Measurements from ENCODE around the gene MYH7.
"Not testable (repeated sequence)": the region's sequence is repeated elsewhere in the genome, so short reads cannot be mapped to it uniquely, and the experiment has no call there.

MYH7 gene

DNA sequence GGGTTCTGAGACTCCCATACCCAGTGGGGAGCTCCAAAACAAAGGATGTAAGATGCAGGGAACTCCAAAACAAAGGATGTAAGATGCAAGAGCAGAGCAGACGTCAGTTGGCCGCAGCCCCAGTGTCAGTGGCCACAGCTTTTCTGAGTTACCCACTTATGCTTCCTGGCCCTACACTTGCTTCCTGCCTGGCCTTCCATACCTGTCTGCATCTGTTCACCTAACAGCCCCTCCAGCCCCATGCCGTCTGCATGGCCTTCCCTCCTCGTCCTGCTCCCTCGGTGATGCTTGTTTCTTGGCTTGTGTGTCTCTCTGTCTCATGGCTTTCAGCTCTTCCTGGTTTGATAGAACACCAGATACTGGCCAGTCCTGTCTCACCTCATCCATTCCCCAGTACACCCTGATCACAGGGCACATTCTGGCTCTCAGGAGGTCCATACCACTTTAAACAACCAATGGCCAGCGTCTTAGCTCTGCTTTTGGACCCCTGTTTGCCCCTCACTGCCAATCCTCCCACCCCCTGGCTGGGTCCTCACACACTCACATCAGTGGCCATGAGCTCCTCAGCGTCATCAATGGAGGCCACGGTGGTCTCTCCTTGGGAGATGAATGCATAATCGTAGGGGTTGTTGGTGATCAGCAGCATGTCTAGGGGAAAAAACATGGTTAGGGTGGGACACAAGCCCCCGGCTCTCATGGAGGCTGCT, 5.3 kb downstream of the MYH7 start:
- DNase-seq: no peak

DNA sequence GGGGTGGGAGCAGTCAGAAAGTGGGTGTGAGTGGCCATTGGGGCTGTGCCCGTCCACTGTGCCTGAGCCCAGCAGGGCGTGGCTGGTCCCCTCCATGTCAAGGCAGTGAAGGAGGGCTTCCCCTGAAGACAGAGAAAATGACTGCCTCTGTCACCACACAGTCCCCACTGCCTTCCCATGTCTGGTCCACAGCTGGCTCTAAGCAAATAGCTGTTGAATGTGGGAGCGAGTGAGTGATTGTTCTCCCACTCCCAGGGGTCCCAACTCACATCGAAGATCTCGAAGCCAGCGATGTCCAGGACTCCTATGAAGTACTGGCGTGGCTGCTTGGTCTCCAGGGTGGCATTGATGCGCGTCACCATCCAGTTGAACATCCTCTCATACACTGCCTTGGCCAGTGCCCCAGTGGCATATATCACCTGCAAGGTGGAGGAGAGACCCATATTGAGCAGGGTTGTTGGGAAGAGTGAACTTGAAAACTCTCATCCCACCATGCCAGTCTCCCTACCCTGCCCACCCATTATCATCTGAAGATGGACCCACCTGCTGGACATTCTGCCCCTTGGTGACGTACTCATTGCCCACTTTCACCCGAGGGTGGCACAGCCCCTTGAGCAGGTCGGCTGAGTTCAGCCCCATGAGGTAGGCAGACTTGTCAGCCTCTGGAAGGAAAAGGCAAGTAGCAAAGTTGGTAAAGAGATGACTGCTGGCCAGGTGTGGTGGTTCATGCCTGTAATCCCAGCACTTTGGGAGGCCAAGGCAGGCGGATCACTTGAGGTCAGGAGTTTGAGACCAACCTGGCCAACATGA, 6.6 kb downstream of the MYH7 start:
- no peak for DNase-seq

DNA sequence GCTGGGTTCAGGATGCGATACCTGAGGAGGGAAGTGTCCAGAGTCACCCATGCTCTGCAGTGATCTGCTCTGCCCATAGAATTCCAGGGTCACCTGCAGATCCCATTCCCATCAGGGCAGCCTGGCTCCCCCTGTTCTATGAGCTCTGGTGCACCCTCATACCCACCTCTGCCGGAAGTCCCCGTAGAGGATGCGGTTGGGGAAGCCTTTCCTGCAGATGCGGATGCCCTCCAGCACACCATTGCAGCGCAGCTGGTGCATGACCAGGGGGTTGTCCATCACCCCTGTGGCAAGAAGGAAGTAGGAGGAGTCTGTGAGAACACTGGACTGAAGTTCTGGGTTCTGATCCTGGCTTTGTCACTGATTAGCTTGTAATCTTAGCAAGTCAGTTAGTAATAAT, 9.7 kb downstream of the MYH7 start:
- not testable (repeated sequence) for DNase-seq

DNA sequence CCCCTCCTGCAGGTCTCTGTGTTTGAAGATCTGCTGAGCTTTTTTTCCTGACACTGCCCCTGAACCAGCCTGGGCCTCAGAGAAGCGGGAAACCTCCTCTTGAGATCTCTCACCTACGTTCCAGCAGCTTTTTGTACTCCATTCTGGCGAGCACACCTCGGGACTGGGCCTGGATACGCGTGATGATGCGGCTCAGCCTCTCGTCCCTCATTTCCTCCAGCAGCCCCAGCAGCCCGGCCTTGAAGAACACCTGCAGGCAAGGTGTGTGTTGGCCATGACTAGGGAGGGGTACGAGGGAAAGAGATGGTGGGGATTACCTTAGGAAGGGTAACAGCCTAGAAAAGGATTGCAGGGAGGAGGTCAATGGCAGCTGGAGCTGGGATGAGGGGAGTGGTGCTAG, 10.3 kb downstream of the MYH7 start:
- DNase-seq: no peak

DNA sequence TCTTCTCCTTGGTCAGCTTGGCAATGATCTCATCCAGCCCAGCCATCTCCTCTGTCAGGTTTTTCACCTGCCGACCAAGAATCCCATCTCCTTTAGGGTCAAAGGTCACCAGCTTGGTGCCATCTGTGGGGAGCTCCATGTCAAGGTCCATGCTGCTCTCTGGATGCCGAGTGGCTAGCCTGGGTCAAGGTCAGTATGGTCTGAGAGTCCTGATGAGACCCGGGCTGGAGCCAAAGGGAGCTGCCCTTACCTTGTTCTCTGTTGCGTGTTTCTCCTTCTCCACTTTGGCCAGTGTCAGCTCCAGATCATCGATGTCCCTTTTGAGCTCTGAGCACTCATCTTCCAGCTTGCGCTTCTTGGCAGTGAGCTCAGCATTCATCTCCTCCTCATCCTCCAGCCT, 11.8 kb downstream of the MYH7 start:
- no peak for DNase-seq

GRCh38 chr14:23421594-23421993, 13.9 kb downstream of the MYH7 start:
- no peak for DNase-seq

DNA sequence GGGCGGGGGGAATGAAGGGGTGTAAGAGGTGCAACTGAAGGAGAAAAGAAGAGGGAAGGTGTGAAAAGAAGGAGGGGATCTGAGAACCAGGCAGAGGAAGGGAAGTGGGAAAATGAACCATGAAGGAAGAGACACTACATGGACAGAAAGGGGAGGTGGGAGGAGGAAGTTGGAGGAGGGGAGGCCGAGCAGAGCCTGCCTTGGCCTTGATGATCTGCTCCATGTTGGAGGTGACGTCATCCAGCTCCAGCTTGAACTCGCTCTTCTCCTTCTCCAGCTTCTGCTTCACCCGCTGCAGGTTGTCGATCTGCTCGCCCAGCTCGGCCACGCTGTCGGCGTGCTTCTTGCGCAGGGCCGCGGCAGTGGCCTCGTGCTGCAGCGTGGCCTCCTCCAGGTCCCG, 15.8 kb downstream of the MYH7 start:
- DNase-seq: not testable (repeated sequence)

GRCh38 chr14:23418021-23418420, 17.4 kb downstream of the MYH7 start:
- no peak for DNase-seq

DNA sequence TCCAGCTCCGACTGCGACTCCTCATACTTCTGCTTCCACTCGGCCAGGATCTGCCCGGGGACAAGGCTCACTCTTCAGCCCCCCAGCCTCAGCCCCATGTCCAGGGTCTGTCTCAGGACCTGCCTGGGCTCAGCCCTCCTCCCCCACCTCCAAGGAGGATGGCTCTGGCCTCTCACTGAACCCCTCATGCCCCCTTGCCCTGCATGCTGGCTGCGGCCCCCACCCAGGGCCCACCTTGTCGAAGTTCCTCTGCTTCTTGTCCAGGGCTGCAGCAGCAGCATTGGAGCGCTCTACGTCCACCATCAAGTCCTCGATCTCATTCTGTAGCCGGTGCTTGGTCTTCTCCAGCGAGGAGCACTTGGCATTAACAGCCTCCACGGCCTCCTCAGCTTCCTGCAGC, 18.2 kb downstream of the MYH7 start:
- not testable (repeated sequence) for DNase-seq

GRCh38 chr14:23416801-23417200, 18.7 kb downstream of the MYH7 start:
- no peak for DNase-seq

- no peak for DNase-seq
Measured at GRCh38 chr14:23415821-23416778, 19.4 kb downstream of the MYH7 start.

GRCh38 chr14:23414906-23415820, 20.3 kb downstream of the MYH7 start:
- no peak for DNase-seq

DNA sequence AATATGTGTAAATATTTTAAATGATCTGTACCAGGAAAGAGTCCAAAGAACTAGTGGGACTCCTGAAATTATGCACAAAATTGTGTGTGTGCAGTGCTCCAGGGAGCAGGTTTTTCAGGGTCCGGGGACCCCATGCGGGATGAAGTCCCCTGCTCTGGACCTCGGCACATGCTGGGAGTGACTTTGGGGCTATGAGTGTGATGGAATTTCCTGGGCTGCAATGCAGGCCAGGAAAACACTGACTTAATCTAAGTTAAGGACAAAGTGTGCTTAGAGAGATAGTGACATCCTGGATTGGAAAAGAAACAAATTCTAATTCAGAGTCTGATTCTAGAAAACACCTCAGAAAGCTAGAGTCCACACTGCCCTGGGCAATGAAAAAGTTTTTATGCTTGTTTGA, 21.2 kb downstream of the MYH7 start:
- DNase-seq: no peak

DNA sequence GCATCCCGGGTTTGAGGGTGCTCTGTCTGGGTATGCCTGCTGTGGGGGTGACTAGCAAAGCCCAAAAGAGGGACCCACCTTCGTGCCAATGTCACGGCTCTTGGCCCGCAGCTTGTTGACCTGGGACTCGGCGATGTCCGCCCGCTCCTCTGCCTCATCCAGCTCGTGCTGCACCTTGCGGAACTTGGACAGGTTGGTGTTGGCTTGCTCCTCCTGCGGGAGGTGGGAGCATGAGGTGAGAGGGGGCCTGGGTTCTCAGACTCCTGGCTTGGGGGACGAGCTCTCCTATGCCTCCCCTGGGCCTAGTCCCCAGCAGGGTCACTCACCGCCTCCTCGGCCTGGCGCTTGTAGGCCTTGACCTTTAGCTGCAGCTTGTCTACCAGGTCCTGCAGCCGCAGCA, 21.8 kb downstream of the MYH7 start:
- no peak for DNase-seq

DNA sequence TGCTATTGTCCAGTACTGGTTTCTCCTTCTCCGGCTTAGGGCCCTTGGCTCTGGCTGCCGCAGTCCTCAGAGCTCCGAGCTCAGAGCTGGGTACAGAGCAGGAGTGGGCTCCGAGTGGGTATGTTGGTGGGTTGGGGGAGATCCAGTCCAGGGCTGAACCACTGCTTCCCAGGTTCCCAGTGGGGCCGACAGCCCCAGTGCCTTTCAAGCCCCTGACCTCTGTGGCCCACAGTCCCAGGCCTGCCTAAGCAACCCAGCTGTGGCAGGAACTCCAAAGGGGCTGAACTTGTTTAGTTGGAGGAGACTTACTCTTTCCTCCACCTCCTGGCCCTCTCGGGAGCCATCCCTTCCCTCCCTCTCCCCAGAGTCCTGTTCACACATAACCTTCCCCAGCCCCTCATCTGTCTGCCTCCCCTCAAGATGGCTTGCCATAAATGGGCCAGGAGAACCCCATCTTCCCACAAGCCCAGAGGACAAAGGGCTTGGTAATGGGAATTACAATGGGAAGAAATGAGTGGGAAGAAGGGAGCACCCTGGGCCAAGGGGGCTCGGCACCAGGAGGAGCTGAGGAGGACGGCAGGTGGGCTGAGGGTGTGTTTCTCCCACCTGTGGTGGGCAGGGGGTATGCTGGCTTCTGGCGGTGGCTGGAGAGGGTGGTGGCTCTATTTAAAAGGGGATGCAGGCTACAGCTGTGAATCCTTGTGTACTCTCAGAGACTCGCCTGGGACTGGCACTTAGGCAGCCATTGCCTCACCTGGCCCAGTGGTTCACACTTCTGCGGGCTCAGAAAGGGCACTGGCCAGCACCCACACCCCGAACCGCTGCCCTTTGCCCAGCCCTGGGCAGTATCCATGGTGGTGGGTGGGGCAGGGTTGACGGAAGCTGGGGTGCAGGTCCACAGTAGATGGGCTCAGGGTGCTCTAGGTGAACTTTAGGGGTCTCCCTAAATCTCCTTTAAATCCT, 23.6 kb downstream of the MYH7 start:
- no peak for DNase-seq

DNA sequence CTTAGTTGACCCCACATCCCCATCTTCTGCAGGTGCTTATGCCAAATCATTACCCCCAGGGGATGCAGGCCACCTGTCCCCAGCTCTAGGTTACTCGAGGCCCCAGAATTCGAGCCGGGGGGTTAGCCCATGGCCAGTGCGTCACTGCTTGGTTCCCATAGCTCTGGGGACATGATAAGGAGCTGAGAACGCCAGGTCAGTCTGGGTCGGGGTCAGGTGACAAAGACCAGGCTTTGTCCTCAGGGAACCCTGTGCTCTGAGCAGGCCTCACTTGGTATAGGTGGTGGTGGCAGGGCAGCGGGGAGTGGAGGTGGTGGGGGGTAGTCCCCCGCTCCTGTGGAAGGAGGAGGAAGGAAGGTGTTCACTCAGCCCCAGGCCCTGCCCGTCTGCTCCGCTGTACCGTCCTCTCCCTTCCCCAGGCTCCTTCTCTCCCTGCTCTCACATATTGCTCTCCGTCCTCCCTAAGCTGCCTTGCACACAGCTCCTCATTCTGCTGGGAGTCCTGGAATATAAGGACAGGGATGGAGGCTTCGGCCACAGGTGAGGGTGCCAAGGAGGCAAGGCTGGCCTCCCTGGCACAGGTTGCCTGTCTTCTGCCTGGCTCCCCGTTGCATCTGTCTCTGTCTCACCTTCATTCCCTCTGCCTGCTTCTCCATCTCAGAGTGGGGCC, 25.4 kb downstream of the MYH7 start:
- no peak for DNase-seq

DNA sequence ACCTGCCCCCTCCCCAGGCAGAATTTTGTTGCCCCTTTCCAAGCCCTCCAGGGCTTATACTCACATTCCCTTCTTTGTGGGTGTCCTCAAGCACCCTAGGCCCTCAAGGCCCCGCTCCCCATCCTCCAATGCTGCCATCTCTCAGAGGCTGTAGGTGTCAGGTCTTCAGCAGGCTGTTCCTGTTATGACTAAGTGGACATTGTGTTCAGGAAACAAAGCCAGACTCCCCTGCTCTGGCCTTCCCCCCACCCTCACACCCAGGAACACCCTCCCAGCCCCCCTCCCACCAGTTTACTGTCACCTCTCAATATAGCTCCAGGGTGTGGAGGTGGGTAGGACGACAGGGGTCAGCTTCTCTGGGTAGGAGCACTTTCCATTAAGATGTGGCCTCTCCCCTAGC, 26.0 kb downstream of the MYH7 start:
- no peak for DNase-seq

DNA sequence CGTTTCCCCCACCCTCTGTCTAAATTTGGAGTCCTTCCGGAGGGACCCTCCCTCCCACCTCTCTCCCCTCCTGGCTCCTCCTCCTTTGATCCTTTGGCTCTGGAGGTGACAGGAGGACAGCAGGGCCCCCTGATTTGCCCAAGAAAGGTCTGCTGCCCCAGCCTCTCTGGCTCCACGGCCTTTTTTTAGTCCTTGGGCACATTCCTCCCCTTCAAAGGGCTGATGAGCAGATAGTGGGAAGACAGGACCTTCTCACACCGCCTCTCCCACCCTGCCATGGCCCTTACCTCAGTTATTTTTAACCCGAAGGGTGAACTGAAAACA, 27.2 kb downstream of the MYH7 start:
- no peak for DNase-seq

DNA sequence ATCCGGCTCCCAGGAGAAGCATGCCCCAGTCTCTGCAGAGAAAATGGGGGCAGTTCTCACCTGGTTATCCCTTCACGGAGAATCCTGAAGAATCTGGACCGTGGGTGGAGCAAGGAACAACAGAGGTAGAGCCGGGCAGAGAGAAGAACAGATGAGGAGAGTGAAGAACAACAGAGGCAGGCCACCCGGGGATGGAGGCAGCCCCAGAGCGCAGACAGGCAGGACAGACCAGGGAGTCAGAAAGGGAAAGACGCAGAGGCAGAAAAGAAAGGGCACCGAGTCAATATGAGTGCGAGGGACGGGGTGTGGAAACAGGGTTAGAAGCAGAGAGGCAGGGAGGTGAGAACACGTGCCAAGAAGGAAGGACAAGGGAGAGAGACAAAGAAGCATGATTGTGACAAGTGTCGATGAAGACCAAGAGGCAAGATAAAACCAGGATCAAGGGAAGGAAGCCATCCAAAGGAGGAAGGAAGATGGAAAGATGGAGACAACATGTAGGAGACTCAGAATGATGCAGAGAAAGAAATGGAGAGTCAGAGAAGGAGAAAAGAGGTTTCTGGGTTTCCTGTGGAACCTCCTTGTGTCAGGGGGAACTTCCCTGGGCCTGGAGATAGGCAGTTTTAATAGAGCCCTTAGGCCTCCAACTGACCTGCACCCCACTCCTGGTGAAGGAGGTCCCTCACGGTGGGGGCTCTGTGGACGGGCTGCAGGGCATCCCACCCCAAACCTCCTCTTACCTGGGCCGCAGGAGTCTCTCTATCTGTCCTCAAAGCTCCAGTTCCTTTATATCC, 27.7 kb downstream of the MYH7 start, which contains the start of gene MYH6:
Gene MYH6, minus strand, starts transcription at position 758 of the 791 bp plus-strand sequence. CDS start 1,050 bp downstream, outside the sequence.
- no peak for DNase-seq

Data from GDM1 (cell line).